SU-DHL-6 (cell line): ENCODE data around the gene FXYD5.

ENCODE experiments used
- H2AFZ ChIP-seq: fragments of 200-600 bp; sonication (generic); 2 replicates; pipeline ENCODE4 v1.6.1; 2014; ENCODE audit warnings: low read depth, mild to moderate bottlenecking, moderate library complexity, mixed read lengths, antibody characterized with exemption, low read length; ENCODE audit not compliant: severe bottlenecking
- H3F3A ChIP-seq: fragments of 200-600 bp; shearing (Covaris generic); 2 replicates; pipeline ENCODE4 v1.6.0; 2016; ENCODE audit warnings: antibody characterized with exemption, mild to moderate bottlenecking; ENCODE audit not compliant: insufficient read depth
- H3K27ac ChIP-seq: fragments of 200-600 bp; sonication (generic); 2 replicates; pipeline ENCODE4 v1.5.1; 2016; ENCODE audit warnings: low read depth, mild to moderate bottlenecking, low read length, moderate library complexity, mixed read lengths
- H3K27me3 ChIP-seq: fragments of 200-600 bp; sonication (generic), shearing (Covaris generic); 2 replicates; pipeline ENCODE4 v1.6.0; 2014; ENCODE audit warnings: mild to moderate bottlenecking, low read length
- H3K36me3 ChIP-seq: fragments of 200-600 bp; sonication (generic); 2 replicates; pipeline ENCODE4 v1.6.1; 2014; ENCODE audit warnings: mild to moderate bottlenecking, low read length, mixed read lengths
- H3K4me2 ChIP-seq: fragments of 300-600, 200-600 bp; shearing (Covaris generic), sonication (generic); 2 replicates; pipeline ENCODE4 v1.6.0; 2014; ENCODE audit warnings: low read length, low read depth, mild to moderate bottlenecking; ENCODE audit not compliant: poor library complexity, severe bottlenecking
- H3K4me3 ChIP-seq: fragments of 200-600 bp; sonication (generic); 2 replicates; pipeline ENCODE4 v1.5.1; 2014; ENCODE audit warnings: antibody characterized with exemption, low read length, mild to moderate bottlenecking, mixed read lengths; ENCODE audit not compliant: insufficient read depth, poor library complexity, severe bottlenecking
- H3K79me2 ChIP-seq: fragments of 200-600 bp; sonication (generic); 2 replicates; pipeline ENCODE4 v1.6.1; 2014; ENCODE audit warnings: mild to moderate bottlenecking, low read length, moderate library complexity; ENCODE audit not compliant: insufficient read depth
- H3K9ac ChIP-seq: fragments of 200-600 bp; sonication (generic); 2 replicates; pipeline ENCODE4 v1.7.0; 2014; ENCODE audit warnings: mild to moderate bottlenecking, low read length
- H3K9me2 ChIP-seq: fragments of 200-600 bp; sonication (generic); replicated peaks from 2 replicates; pipeline ENCODE4 v1.6.1; 2014; ENCODE audit warnings: low read length; ENCODE audit not compliant: insufficient read depth
- H3K9me3 ChIP-seq: fragments of 200-600 bp; sonication (generic); 2 replicates; pipeline ENCODE4 v1.6.1; 2014; ENCODE audit warnings: low read length, mixed read lengths; ENCODE audit not compliant: insufficient read depth
- H4K20me1 ChIP-seq: fragments of 200-600 bp; sonication (generic); 2 replicates; pipeline ENCODE4 v1.6.1; 2014; ENCODE audit warnings: low read depth, mild to moderate bottlenecking, antibody characterized with exemption, low read length, moderate library complexity, mixed read lengths
- CTCF ChIP-seq: fragments of 200-600 bp; sonication (generic); IDR thresholded peaks from one replicate; pipeline ENCODE4 v1.5.1; 2017; ENCODE audit warnings: antibody characterized with exemption, mild to moderate bottlenecking, low read length, moderate library complexity; ENCODE audit not compliant: insufficient read depth, poor library complexity, severe bottlenecking
- EZH2phosphoT487 ChIP-seq: fragments of 200-600 bp; sonication (generic), shearing (Covaris generic); conservative IDR thresholded peaks from 2 replicates; pipeline ENCODE4 v1.6.1; 2018; ENCODE audit warnings: mild to moderate bottlenecking, antibody characterized with exemption, low read length, moderate library complexity, mixed read lengths

The FXYD5 gene

GRCh38 chr19:35212241-35212640 lies 57.7 kb downstream of the FXYD5 start:
- peak overlapping the region; percentile 65 for H2AFZ ChIP-seq
- TF ChIP-seq EZH2phosphoT487 = no peak
- TF ChIP-seq CTCF = no peak
- H3F3A ChIP-seq = peaks cover 73% of the 10 kb centered on the region
- H3K36me3 ChIP-seq = no peaks in the 10 kb centered on the region
- no peaks in the 10 kb centered on the region for H3K9me2 ChIP-seq
- H3K9ac ChIP-seq = peak overlapping the region; percentile 39
- H3K79me2 ChIP-seq = no peaks in the 10 kb centered on the region
- no peaks in the 10 kb centered on the region for H3K9me3 ChIP-seq
- no peaks in the 10 kb centered on the region for H3K27me3 ChIP-seq
- H3K4me3 ChIP-seq = no peak overlapping the region
- peak overlapping the region; percentile 68 for H3K4me2 ChIP-seq
- H3K27ac ChIP-seq = peak overlapping the region; percentile 95
- no peaks in the 10 kb centered on the region for H4K20me1 ChIP-seq

GRCh38 chr19:35213663-35214632 lies 59.4 kb downstream of the FXYD5 start:
- Histone ChIP-seq H3K36me3 (no peaks in the 10 kb centered on the region), H3F3A (peaks cover 64% of the 10 kb centered on the region), H3K27me3 (no peaks in the 10 kb centered on the region), H4K20me1 (no peaks in the 10 kb centered on the region), H3K9me3 (no peaks in the 10 kb centered on the region), H3K9me2 (no peaks in the 10 kb centered on the region), H3K4me3 (peak overlapping the region; percentile 31), H3K4me2 (peak overlapping the region; percentile 68), H3K9ac (peak overlapping the region; percentile 51), H3K79me2 (no peaks in the 10 kb centered on the region), H2AFZ (no peak overlapping the region), H3K27ac (peak overlapping the region; percentile 95)
- no peak for TF ChIP-seq EZH2phosphoT487
- no peak for TF ChIP-seq CTCF

DNA sequence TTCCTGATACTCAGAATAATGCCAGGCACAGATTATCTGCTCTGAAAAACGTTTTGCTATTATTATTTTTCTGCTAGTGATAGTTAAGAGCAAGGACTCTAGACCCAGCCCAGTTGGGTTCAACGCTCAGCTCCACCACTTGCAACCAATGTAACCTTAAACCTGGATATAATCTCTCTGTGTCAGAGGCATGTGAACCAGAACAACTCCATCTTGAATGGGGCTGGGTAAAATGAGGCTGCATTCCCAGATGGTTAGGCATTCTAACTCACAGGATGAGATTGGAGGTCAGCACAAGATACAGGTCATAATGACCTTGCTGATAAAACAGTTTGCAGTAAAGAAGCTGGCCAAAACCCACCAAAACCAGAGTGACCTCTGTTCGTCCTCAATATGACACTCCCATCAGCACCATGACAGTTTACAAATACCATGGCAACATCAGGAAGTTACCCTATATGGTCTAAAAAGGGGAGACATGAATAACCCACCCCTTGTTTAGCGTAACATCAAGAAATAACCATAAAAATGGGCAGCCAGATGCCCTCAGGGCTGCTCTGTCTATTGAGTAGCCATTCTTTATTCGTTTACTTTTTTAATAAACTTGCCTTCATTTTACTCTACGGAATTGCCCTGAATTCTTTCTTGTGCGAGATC lies 60.4 kb downstream of the FXYD5 start:
- Histone ChIP-seq H2AFZ (no peak overlapping the region), H3K9ac (0 out of 2 replicates have a peak overlapping the region, but pooled peaks have one; percentile 51), H3K27me3 (no peaks in the 10 kb centered on the region), H4K20me1 (no peaks in the 10 kb centered on the region), H3F3A (peaks cover 60% of the 10 kb centered on the region), H3K9me3 (no peaks in the 10 kb centered on the region), H3K27ac (peak overlapping the region; percentile 95), H3K36me3 (no peaks in the 10 kb centered on the region), H3K4me3 (no peak overlapping the region), H3K79me2 (no peaks in the 10 kb centered on the region), H3K4me2 (peak overlapping the region; percentile 68), H3K9me2 (no peaks in the 10 kb centered on the region)
- TF ChIP-seq EZH2phosphoT487 = no peak
- no peak for TF ChIP-seq CTCF
